NCI-H446 treated with DMSO at 0.1 percent for 48 hours (cell line): ENCODE measurements around the gene CHP1.
"Not testable (repeated sequence)": the region's sequence is repeated elsewhere in the genome, so short reads cannot be mapped to it uniquely, and the experiment has no call there.

Experiments
- DNase-seq: peaks from one replicate; lab custom pipeline; 2025; lab: John Stamatoyannopoulos, UW

Gene CHP1

GRCh38 chr15:41230650-41231421 lies at the start of gene CHP1, which contains the start of gene EXD1:
Gene CHP1 (plus strand): TSS chr15:41231268. CDS start chr15:41231383, 115 bp downstream.
Gene EXD1 (minus strand): TSS chr15:41230757. CDS start chr15:41226575, 4,182 bp downstream.
- peak; percentile 84 for DNase-seq

GRCh38 chr15:41182266-41182665 lies 48.8 kb upstream of the CHP1 start:
- DNase-seq, result no peak

- DNase-seq, result no peak
Observed at GRCh38 chr15:41183581-41183980, 47.5 kb upstream of the CHP1 start.

GRCh38 chr15:41194444-41194843 lies 36.6 kb upstream of the CHP1 start:
- no peak for DNase-seq

GRCh38 chr15:41199470-41199869 lies 31.6 kb upstream of the CHP1 start:
- DNase-seq, result no peak

GRCh38 chr15:41203395-41203794 lies 27.7 kb upstream of the CHP1 start:
- no peak for DNase-seq

- no peak for DNase-seq
Observed at GRCh38 chr15:41205315-41205714, 25.8 kb upstream of the CHP1 start.

GRCh38 chr15:41207687-41208448 lies 23.2 kb upstream of the CHP1 start:
- DNase-seq, result no peak

- no peak for DNase-seq
Observed at GRCh38 chr15:41215708-41216107, 15.4 kb upstream of the CHP1 start.

GRCh38 chr15:41218851-41219250 lies 12.2 kb upstream of the CHP1 start:
- no peak for DNase-seq

- no peak for DNase-seq
Observed at GRCh38 chr15:41219381-41219780, 11.7 kb upstream of the CHP1 start.

GRCh38 chr15:41230345-41230649 lies 771 bp upstream of the CHP1 start:
- no peak for DNase-seq

GRCh38 chr15:41231422-41232226 lies 556 bp downstream of the CHP1 start:
- no peak for DNase-seq

- no peak for DNase-seq
Observed at GRCh38 chr15:41233367-41233771, 2.3 kb downstream of the CHP1 start.

- not testable (repeated sequence) for DNase-seq
Observed at GRCh38 chr15:41235228-41235627, 4.2 kb downstream of the CHP1 start.

GRCh38 chr15:41235929-41236328 lies 4.9 kb downstream of the CHP1 start:
- no peak for DNase-seq

GRCh38 chr15:41238100-41238499 lies 7.0 kb downstream of the CHP1 start:
- DNase-seq, result no peak

- no peak for DNase-seq
Observed at GRCh38 chr15:41241221-41241964, 10.3 kb downstream of the CHP1 start.

GRCh38 chr15:41250745-41251144 lies 19.7 kb downstream of the CHP1 start:
- not testable (repeated sequence) for DNase-seq

- no peak for DNase-seq
Observed at GRCh38 chr15:41251411-41251810, 20.3 kb downstream of the CHP1 start.

GRCh38 chr15:41254560-41254959 lies 23.5 kb downstream of the CHP1 start:
- no peak for DNase-seq

GRCh38 chr15:41256103-41256502 lies 25.0 kb downstream of the CHP1 start:
- DNase-seq, result no peak
